Measurements from ENCODE around the gene SPNS3.

Gene SPNS3

GRCh38 chr17:4503283-4504025 lies 69.7 kb downstream of the SPNS3 start:
- Histone ChIP-seq H2BK12ac (ENCODE audit: low read length) (peak overlapping the region; percentile 44), H3K79me2 (ENCODE audit: control insufficient read depth, insufficient read depth, low read length, poor library complexity) (peaks cover 71% of the 10 kb centered on the region), H3K27ac (ENCODE audit: low read depth, low read length) (peak overlapping the region; percentile 91), H4K12ac (ENCODE audit: low read depth, low read length) (no peak overlapping the region), H3K9me3 (ENCODE audit: insufficient read depth, low read depth, low read length) (no peaks in the 10 kb centered on the region), H2BK5ac (ENCODE audit: low read depth, low read length, poor library complexity) (peak overlapping the region; percentile 49), H3K4ac (ENCODE audit: low read depth, low read length) (peak overlapping the region; percentile 66), H3K18ac (ENCODE audit: low read length) (peak overlapping the region; percentile 73), H2AK5ac (ENCODE audit: low read length) (peak overlapping the region; percentile 25), H3K23ac (ENCODE audit: low read length) (no peak overlapping the region), H3K14ac (ENCODE audit: low read length) (peak overlapping the region; percentile 58), H3K36me3 (ENCODE audit: control insufficient read depth in 1 of 2, insufficient read depth in 2 of 2, low read length in 2 of 2) (peaks cover 21 to 33% of the 10 kb centered on the region in 2 experiments), H3K9ac (ENCODE audit: low read length) (no peak overlapping the region), H3K4me2 (ENCODE audit: low read length) (no peak overlapping the region), H4K91ac (ENCODE audit: low read depth, low read length) (peak overlapping the region; percentile 65), H3K4me1 (ENCODE audit: control insufficient read depth in 1 of 2, insufficient read depth in 2 of 2, low read length in 2 of 2) (peaks cover 62 to 78% of the 10 kb centered on the region in 2 experiments), H3K79me1 (ENCODE audit: low read length) (peaks cover 60% of the 10 kb centered on the region), H4K8ac (ENCODE audit: low read depth, low read length) (peak overlapping the region; percentile 27), H3K27me3 (ENCODE audit: insufficient read depth, low read length) (no peaks in the 10 kb centered on the region), H3K4me3 (ENCODE audit: low read depth, low read length) (no peak overlapping the region), H2AFZ (ENCODE audit: insufficient read depth, low read length, poor library complexity) (no peak overlapping the region), H2BK120ac (ENCODE audit: insufficient read depth, low read length, poor library complexity) (peak overlapping the region; percentile 1)
- WGBS (ENCODE audit: extremely low coverage, insufficient coverage, insufficient read length): no CpG with 5 or more reads among the region's 4 CpGs
- DNase-seq: no peak

DNA sequence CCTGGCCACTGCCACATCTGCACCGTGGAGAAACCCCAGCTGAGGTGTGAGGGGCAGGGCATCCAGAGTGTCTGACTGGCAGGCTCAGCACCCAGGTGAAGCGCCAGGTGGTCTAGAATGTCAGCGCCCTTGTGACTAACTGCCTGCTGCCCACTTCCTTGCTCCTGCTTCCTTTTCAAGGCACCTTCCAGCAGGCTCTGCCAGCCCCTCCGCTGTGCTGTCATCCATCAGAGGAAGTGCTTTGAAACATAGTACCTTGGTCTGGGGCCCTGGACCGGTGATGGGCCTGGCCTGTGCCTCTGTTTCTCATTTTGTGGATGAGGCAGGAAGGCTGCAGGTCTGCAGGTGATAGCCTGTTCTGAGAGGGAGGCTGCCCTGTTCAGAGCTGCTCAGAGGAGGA lies 70.4 kb downstream of the SPNS3 start:
- peak overlapping the region; percentile 91 for H3K27ac ChIP-seq (ENCODE audit: low read depth, low read length)
- H3K18ac ChIP-seq (ENCODE audit: low read length): peak overlapping the region; percentile 62
- peak overlapping the region; percentile 56 for H2BK120ac ChIP-seq (ENCODE audit: insufficient read depth, low read length, poor library complexity)
- no CpG with 5 or more reads among the region's 5 CpGs for WGBS (ENCODE audit: extremely low coverage, insufficient coverage, insufficient read length)
- no peak overlapping the region for H3K9ac ChIP-seq (ENCODE audit: low read length)
- no peak overlapping the region for H3K23ac ChIP-seq (ENCODE audit: low read length)
- H2AK5ac ChIP-seq (ENCODE audit: low read length): peak overlapping the region; percentile 3
- H3K4me1 ChIP-seq (ENCODE audit: control insufficient read depth in 1 of 2, insufficient read depth in 2 of 2, low read length in 2 of 2): peaks cover 65 to 84% of the 10 kb centered on the region in 2 experiments
- peaks cover 21 to 37% of the 10 kb centered on the region in 2 experiments for H3K36me3 ChIP-seq (ENCODE audit: control insufficient read depth in 1 of 2, insufficient read depth in 2 of 2, low read length in 2 of 2)
- no peak overlapping the region for H2AFZ ChIP-seq (ENCODE audit: insufficient read depth, low read length, poor library complexity)
- no peaks in the 10 kb centered on the region for H3K9me3 ChIP-seq (ENCODE audit: insufficient read depth, low read depth, low read length)
- H2BK5ac ChIP-seq (ENCODE audit: low read depth, low read length, poor library complexity): peak overlapping the region; percentile 55
- H2BK12ac ChIP-seq (ENCODE audit: low read length): peak overlapping the region; percentile 61
- H3K79me1 ChIP-seq (ENCODE audit: low read length): peaks cover 57% of the 10 kb centered on the region
- H3K79me2 ChIP-seq (ENCODE audit: control insufficient read depth, insufficient read depth, low read length, poor library complexity): peaks cover 72% of the 10 kb centered on the region
- peak overlapping the region; percentile 52 for H4K8ac ChIP-seq (ENCODE audit: low read depth, low read length)
- H3K14ac ChIP-seq (ENCODE audit: low read length): peak overlapping the region; percentile 18
- peak overlapping the region; percentile 5 for H3K4ac ChIP-seq (ENCODE audit: low read depth, low read length)
- H4K12ac ChIP-seq (ENCODE audit: low read depth, low read length): no peak overlapping the region
- H4K91ac ChIP-seq (ENCODE audit: low read depth, low read length): peak overlapping the region; percentile 65
- DNase-seq: no peak
- no peaks in the 10 kb centered on the region for H3K27me3 ChIP-seq (ENCODE audit: insufficient read depth, low read length)
- no peak overlapping the region for H3K4me2 ChIP-seq (ENCODE audit: low read length)
- H3K4me3 ChIP-seq (ENCODE audit: low read depth, low read length): no peak overlapping the region

DNA sequence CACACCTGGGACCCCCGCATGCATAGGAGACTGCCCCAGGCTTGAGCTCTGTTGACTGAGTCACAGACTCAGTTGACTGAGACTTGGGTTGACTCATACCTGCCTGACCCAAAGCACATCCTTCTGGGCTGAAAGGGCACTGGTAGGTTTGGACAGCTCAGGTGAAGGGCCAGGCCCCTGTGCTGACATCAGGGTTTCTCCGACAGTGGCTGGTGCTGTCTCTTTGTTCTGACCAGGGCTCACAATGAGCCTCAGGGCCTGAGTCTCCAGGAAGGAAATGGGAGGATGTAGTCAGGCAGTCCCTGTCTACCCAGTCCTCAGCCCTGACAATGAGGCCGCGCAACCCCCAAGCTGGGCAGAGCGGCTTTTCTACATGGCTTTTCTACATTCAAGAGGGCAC lies 71.4 kb downstream of the SPNS3 start:
- Histone ChIP-seq H2AFZ (ENCODE audit: insufficient read depth, low read length, poor library complexity) (peak overlapping the region; percentile 21), H3K4me2 (ENCODE audit: low read length) (peak overlapping the region; percentile 3), H2BK12ac (ENCODE audit: low read length) (peak overlapping the region; percentile 63), H4K8ac (ENCODE audit: low read depth, low read length) (peak overlapping the region; percentile 75), H3K79me2 (ENCODE audit: control insufficient read depth, insufficient read depth, low read length, poor library complexity) (peaks cover 67% of the 10 kb centered on the region), H3K36me3 (ENCODE audit: control insufficient read depth in 1 of 2, insufficient read depth in 2 of 2, low read length in 2 of 2) (peaks cover 29 to 46% of the 10 kb centered on the region in 2 experiments), H4K91ac (ENCODE audit: low read depth, low read length) (peak overlapping the region; percentile 97), H3K4me3 (ENCODE audit: low read depth, low read length) (no peak overlapping the region), H2BK120ac (ENCODE audit: insufficient read depth, low read length, poor library complexity) (peak overlapping the region; percentile 89), H3K9ac (ENCODE audit: low read length) (no peak overlapping the region), H2AK5ac (ENCODE audit: low read length) (peak overlapping the region; percentile 66), H3K23ac (ENCODE audit: low read length) (no peak overlapping the region), H3K14ac (ENCODE audit: low read length) (peak overlapping the region; percentile 93), H3K9me3 (ENCODE audit: insufficient read depth, low read depth, low read length) (no peaks in the 10 kb centered on the region), H3K79me1 (ENCODE audit: low read length) (peaks cover 49% of the 10 kb centered on the region), H3K27ac (ENCODE audit: low read depth, low read length) (peak overlapping the region; percentile 91), H3K4ac (ENCODE audit: low read depth, low read length) (peak overlapping the region; percentile 93), H3K18ac (ENCODE audit: low read length) (peak overlapping the region; percentile 92), H4K12ac (ENCODE audit: low read depth, low read length) (no peak overlapping the region), H3K27me3 (ENCODE audit: insufficient read depth, low read length) (no peaks in the 10 kb centered on the region), H3K4me1 (ENCODE audit: control insufficient read depth in 1 of 2, insufficient read depth in 2 of 2, low read length in 2 of 2) (peaks cover 72 to 86% of the 10 kb centered on the region in 2 experiments), H2BK5ac (ENCODE audit: low read depth, low read length, poor library complexity) (peak overlapping the region; percentile 85)
- peak; percentile 71 for DNase-seq
- WGBS (ENCODE audit: extremely low coverage, insufficient coverage, insufficient read length): no CpG with 5 or more reads among the region's 5 CpGs

GRCh38 chr17:4506175-4506813 lies 72.6 kb downstream of the SPNS3 start:
- peaks cover 73 to 86% of the 10 kb centered on the region in 2 experiments for H3K4me1 ChIP-seq (ENCODE audit: control insufficient read depth in 1 of 2, insufficient read depth in 2 of 2, low read length in 2 of 2)
- no peak overlapping the region for H4K12ac ChIP-seq (ENCODE audit: low read depth, low read length)
- H3K4me2 ChIP-seq (ENCODE audit: low read length): no peak overlapping the region
- H3K79me1 ChIP-seq (ENCODE audit: low read length): peaks cover 40% of the 10 kb centered on the region
- H3K9me3 ChIP-seq (ENCODE audit: insufficient read depth, low read depth, low read length): no peaks in the 10 kb centered on the region
- H3K27ac ChIP-seq (ENCODE audit: low read depth, low read length): peak overlapping the region; percentile 89
- H3K23ac ChIP-seq (ENCODE audit: low read length): no peak overlapping the region
- H4K91ac ChIP-seq (ENCODE audit: low read depth, low read length): peak overlapping the region; percentile 97
- H2AK5ac ChIP-seq (ENCODE audit: low read length): peak overlapping the region; percentile 66
- H2BK120ac ChIP-seq (ENCODE audit: insufficient read depth, low read length, poor library complexity): peak overlapping the region; percentile 89
- H3K18ac ChIP-seq (ENCODE audit: low read length): peak overlapping the region; percentile 92
- no peak overlapping the region for H3K9ac ChIP-seq (ENCODE audit: low read length)
- H3K27me3 ChIP-seq (ENCODE audit: insufficient read depth, low read length): no peaks in the 10 kb centered on the region
- no peak overlapping the region for H3K4me3 ChIP-seq (ENCODE audit: low read depth, low read length)
- peak overlapping the region; percentile 93 for H3K14ac ChIP-seq (ENCODE audit: low read length)
- H3K4ac ChIP-seq (ENCODE audit: low read depth, low read length): peak overlapping the region; percentile 93
- H2AFZ ChIP-seq (ENCODE audit: insufficient read depth, low read length, poor library complexity): peak overlapping the region; percentile 21
- WGBS (ENCODE audit: extremely low coverage, insufficient coverage, insufficient read length): no CpG with 5 or more reads among the region's 13 CpGs
- H3K79me2 ChIP-seq (ENCODE audit: control insufficient read depth, insufficient read depth, low read length, poor library complexity): peaks cover 56% of the 10 kb centered on the region
- DNase-seq: no peak
- peaks cover 34 to 55% of the 10 kb centered on the region in 2 experiments for H3K36me3 ChIP-seq (ENCODE audit: control insufficient read depth in 1 of 2, insufficient read depth in 2 of 2, low read length in 2 of 2)
- peak overlapping the region; percentile 75 for H4K8ac ChIP-seq (ENCODE audit: low read depth, low read length)
- peak overlapping the region; percentile 73 for H2BK12ac ChIP-seq (ENCODE audit: low read length)
- peak overlapping the region; percentile 41 for H2BK5ac ChIP-seq (ENCODE audit: low read depth, low read length, poor library complexity)

Data from trophoblast cell (in vitro differentiated cells and primary cell).